Hepatocyte (in vitro differentiated cells): ENCODE results near the gene RGN. TPM values are rescaled to one million over a fixed set of nuclear protein-coding genes. Genes with fewer than 3 reads are reported as not detected.
"Not testable (repeated sequence)": the region's sequence is repeated elsewhere in the genome, so short reads cannot be mapped to it uniquely, and the experiment has no call there.

Experiments used
- DNase-seq: peaks from one replicate; pipeline ENCODE4 v3.0.0-alpha.2; 2016; ENCODE audit warnings: low spot score
- H2AFZ ChIP-seq: fragments of 200-600 bp; sonication (generic); 2 replicates; pipeline ENCODE4 v1.6.0; 2016; ENCODE audit warnings: antibody characterized with exemption, mild to moderate bottlenecking
- H3K27ac ChIP-seq: fragments of 200-600 bp; sonication (generic); 2 replicates; pipeline ENCODE4 v1.5.1; 2016; ENCODE audit warnings: mild to moderate bottlenecking
- H3K27me3 ChIP-seq: fragments of 200-600 bp; sonication (generic); 2 replicates; pipeline ENCODE4 v1.6.1; 2016
- H3K36me3 ChIP-seq: fragments of 200-600 bp; sonication (generic); replicated peaks from 2 replicates; pipeline ENCODE4 v1.5.1; 2016; ENCODE audit warnings: low read depth; ENCODE audit not compliant: insufficient read depth
- H3K4me1 ChIP-seq: fragments of 200-600 bp; sonication (generic); 2 replicates; pipeline ENCODE4 v1.5.1; 2016; ENCODE audit warnings: mild to moderate bottlenecking, moderate library complexity; ENCODE audit not compliant: insufficient read depth
- H3K4me2 ChIP-seq: fragments of 200-600 bp; sonication (generic); 2 replicates; pipeline ENCODE4 v1.6.0; 2016
- H3K4me3 ChIP-seq: fragments of 200-600 bp; sonication (generic); 2 replicates; pipeline ENCODE4 v1.5.1; 2016; ENCODE audit warnings: mild to moderate bottlenecking
- H3K79me2 ChIP-seq: fragments of 200-600 bp; sonication (generic); 2 replicates; pipeline ENCODE4 v1.6.0; 2017; ENCODE audit warnings: mild to moderate bottlenecking
- H3K9me2 ChIP-seq: fragments of 200-600 bp; sonication (generic); replicated peaks from 2 replicates; pipeline ENCODE4 v1.6.0; 2017; ENCODE audit warnings: mild to moderate bottlenecking; ENCODE audit not compliant: insufficient read depth
- H3K9me3 ChIP-seq: fragments of 200-600 bp; sonication (generic); 2 replicates; pipeline ENCODE4 v1.5.1; 2016; ENCODE audit warnings: low read depth, mild to moderate bottlenecking
- H4K20me1 ChIP-seq: fragments of 200-600 bp; sonication (generic); 2 replicates; pipeline ENCODE4 v1.6.0; 2016; ENCODE audit warnings: mild to moderate bottlenecking; ENCODE audit not compliant: insufficient read depth, poor library complexity, severe bottlenecking
- CTCF ChIP-seq: fragments of 200-600 bp; sonication (generic); IDR thresholded peaks from 2 replicates; pipeline ENCODE4 v1.5.1; 2016; ENCODE audit warnings: antibody characterized with exemption, mild to moderate bottlenecking; ENCODE audit not compliant: poor library complexity
- EZH2 ChIP-seq: fragments of 200-600 bp; sonication (generic); IDR thresholded peaks from 2 replicates; pipeline ENCODE4 v1.6.1; 2016; ENCODE audit warnings: antibody characterized with exemption, mild to moderate bottlenecking, borderline replicate concordance
- EZH2phosphoT487 ChIP-seq: fragments of 200-600 bp; sonication (generic); IDR thresholded peaks from one replicate; pipeline ENCODE4 v1.6.1; 2018; ENCODE audit warnings: antibody characterized with exemption, mild to moderate bottlenecking, low read depth, moderate library complexity; ENCODE audit not compliant: unreplicated experiment, severe bottlenecking
- WGBS: methylation state at CpG from one replicate; pipeline ENCODE4 v1.1.6; 2016; ENCODE audit warnings: low lambda C conversion rate; ENCODE audit errors: missing lambda C conversion rate; 5-methylcytosine and 5-hydroxymethylcytosine counted together
- polyA plus RNA-seq: library from polyadenylated mRNA; unstranded; fragments of >200 nt; fragmentation: Nextera tagmentation; extraction: Ambion mirVana; gene quantifications from 2 replicates; pipeline ENCODE4 v1.2.1, GENCODE V29; 2016
- total RNA-seq: library from RNA; depleted of rRNA; stranded (reverse); fragments of >200 nt; gene quantifications from 2 replicates; pipeline ENCODE4 v1.2.3, GENCODE V29; 2014

Gene RGN
- total and polyA plus RNA-seq, 2 experiments from 2014 or later, result 108 to 111 TPM

GRCh38 chrX:47097018-47097417, 18.8 kb downstream of the RGN start:
- Histone ChIP-seq H3K4me1 (no peaks in the 10 kb centered on the region), H3K27ac (no peak overlapping the region), H3K9me2 (no peaks in the 10 kb centered on the region), H3K36me3 (no peaks in the 10 kb centered on the region), H4K20me1 (no peaks in the 10 kb centered on the region), H3K9me3 (no peaks in the 10 kb centered on the region), H3K27me3 (no peaks in the 10 kb centered on the region), H2AFZ (no peak overlapping the region), H3K4me3 (no peak overlapping the region), H3K79me2 (no peaks in the 10 kb centered on the region), H3K4me2 (no peak overlapping the region)
- TF ChIP-seq EZH2phosphoT487, result no peak
- TF ChIP-seq CTCF, result no peak
- no peak for TF ChIP-seq EZH2
- WGBS, result 72% methylated on average over 4 of the region's 4 CpGs
- no peak for DNase-seq

GRCh38 chrX:47098338-47099094, 20.3 kb downstream of the RGN start:
- H3K36me3 ChIP-seq, result no peaks in the 10 kb centered on the region
- DNase-seq, result no peak
- TF ChIP-seq EZH2phosphoT487 (no peak), EZH2 (no peak), CTCF (no peak)
- no peak overlapping the region for H3K4me2 ChIP-seq
- no peaks in the 10 kb centered on the region for H3K4me1 ChIP-seq
- no peaks in the 10 kb centered on the region for H3K27me3 ChIP-seq
- H3K9me2 ChIP-seq, result no peaks in the 10 kb centered on the region
- no peak overlapping the region for H2AFZ ChIP-seq
- no peaks in the 10 kb centered on the region for H3K9me3 ChIP-seq
- WGBS, result 93% methylated on average over 2 of the region's 2 CpGs
- no peak overlapping the region for H3K4me3 ChIP-seq
- no peaks in the 10 kb centered on the region for H3K79me2 ChIP-seq
- no peak overlapping the region for H3K27ac ChIP-seq
- H4K20me1 ChIP-seq, result no peaks in the 10 kb centered on the region

- H3K27ac ChIP-seq, result no peak overlapping the region
- no peaks in the 10 kb centered on the region for H3K9me2 ChIP-seq
- no peak for DNase-seq
- TF ChIP-seq CTCF, result no peak
- TF ChIP-seq EZH2, result no peak
- no peak for TF ChIP-seq EZH2phosphoT487
- H4K20me1 ChIP-seq, result no peaks in the 10 kb centered on the region
- no peaks in the 10 kb centered on the region for H3K4me1 ChIP-seq
- no peaks in the 10 kb centered on the region for H3K9me3 ChIP-seq
- no peak overlapping the region for H3K4me2 ChIP-seq
- no peaks in the 10 kb centered on the region for H3K79me2 ChIP-seq
- no peaks in the 10 kb centered on the region for H3K27me3 ChIP-seq
- no peaks in the 10 kb centered on the region for H3K36me3 ChIP-seq
- no peak overlapping the region for H3K4me3 ChIP-seq
- no peak overlapping the region for H2AFZ ChIP-seq
- 83% methylated on average over 4 of the region's 4 CpGs for whole genome bisulfite sequencing
Measured at GRCh38 chrX:47101206-47101605, 23.0 kb downstream of the RGN start.

GRCh38 chrX:47110936-47111615, 32.8 kb downstream of the RGN start:
- not testable (repeated sequence) for H3K9me3 ChIP-seq, H3K27me3 ChIP-seq, H3K4me2 ChIP-seq, H3K79me2 ChIP-seq, H3K27ac ChIP-seq, H2AFZ ChIP-seq, H3K36me3 ChIP-seq, H3K4me3 ChIP-seq, H4K20me1 ChIP-seq, H3K4me1 ChIP-seq, DNase-seq, H3K9me2 ChIP-seq
- WGBS, result 94% methylated on average over 36 of the region's 40 CpGs
